GM12878 (cell line): ENCODE measurements around the gene AOPEP. TPM values are rescaled to one million over a fixed set of nuclear protein-coding genes. Genes with fewer than 3 reads are reported as not detected.

Source experiments
- ATAC-seq: fragments of 200-7000 bp; cut with Tn5 transposase; 3 replicates; pipeline ENCODE4 v1.9.1; 2020; ENCODE audit warnings: mild to moderate bottlenecking, moderate library complexity
- BruUV-seq: library from RNA; stranded (reverse); fragments of 400-500 nt; replicated peaks from 2 replicates; lab custom pipeline; 2021; lab: Mats Ljungman, UMichigan
- CTCF ChIA-PET: fragments of 300-600 bp; sonication (Branson Sonifier 250); formaldehyde crosslinking; extraction: SDS; loops from one replicate; lab custom pipeline; 2021; ENCODE audit warnings: inconsistent platforms; lab: Yijun Ruan, JAX
- POLR2A ChIA-PET: fragments of 350-600 bp; formaldehyde crosslinking; extraction: SDS; loops from one replicate; lab custom pipeline; 2021; ENCODE audit warnings: inconsistent platforms; lab: Charles Lee
- RAD21 ChIA-PET: fragments of 300-600 bp; sonication (Branson Sonifier 250); formaldehyde crosslinking; loops from one replicate; lab custom pipeline; 2023; ENCODE audit warnings: antibody characterized with exemption; ENCODE audit not compliant: unreplicated experiment; lab: Charles Lee
- SMC1A ChIA-PET: fragments of 300-600 bp; sonication (Branson Sonifier 250); formaldehyde crosslinking; loops from one replicate; lab custom pipeline; 2023; ENCODE audit not compliant: unreplicated experiment, uncharacterized antibody; lab: Charles Lee
- DNase-seq: peaks from one replicate; pipeline ENCODE4 v3.0.0-alpha.2; 2011; ENCODE audit warnings: low read depth, low spot score
- FAIRE-seq: peaks from 3 replicates; lab custom pipeline; 2011; peaks lifted over from hg19 to GRCh38; lab: Jason Lieb, UNC
- H2AFZ ChIP-seq: 2 replicates; pipeline ENCODE4 v1.6.0; 2011; ENCODE audit warnings: low read depth, low read length, control low read depth; ENCODE audit not compliant: control insufficient read depth
- H3K27ac ChIP-seq: 2 replicates; pipeline ENCODE4 v1.5.1; 2011; ENCODE audit warnings: control low read depth; ENCODE audit not compliant: control insufficient read depth, insufficient read depth
- H3K27me3 ChIP-seq, 2 experiments: replicated peaks in 1 of 2; 2 replicates each; pipeline versions ENCODE4 v1.6.0 to v1.6.1; 2011; ENCODE audit warnings: low read length in 1 of 2; ENCODE audit not compliant: control insufficient read depth in 2 of 2, insufficient read depth in 2 of 2
- H3K36me3 ChIP-seq, 2 experiments: 2 replicates each; pipeline ENCODE4 v1.5.1; 2011; ENCODE audit warnings: low read length in 1 of 2; ENCODE audit not compliant: control insufficient read depth in 2 of 2, insufficient read depth in 2 of 2
- H3K4me1 ChIP-seq: 2 replicates; pipeline ENCODE4 v1.6.1; 2011; ENCODE audit warnings: mild to moderate bottlenecking, low read length, moderate library complexity, mixed read lengths; ENCODE audit not compliant: control insufficient read depth, insufficient read depth
- H3K4me2 ChIP-seq: 2 replicates; pipeline ENCODE4 v1.6.0; 2011; ENCODE audit warnings: control low read depth; ENCODE audit not compliant: control insufficient read depth, insufficient read depth
- H3K4me3 ChIP-seq: fragments of 200-600 bp; sonication (generic); 2 replicates; pipeline ENCODE4 v1.5.1; 2016
- H3K79me2 ChIP-seq: 2 replicates; pipeline ENCODE4 v1.6.0; 2011; ENCODE audit warnings: low read length; ENCODE audit not compliant: control insufficient read depth, insufficient read depth
- H3K9ac ChIP-seq: 2 replicates; pipeline ENCODE4 v1.8.0; 2011; ENCODE audit warnings: low read length, control low read depth, mixed read lengths; ENCODE audit not compliant: control insufficient read depth, insufficient read depth
- H3K9me3 ChIP-seq: replicated peaks from 3 replicates; pipeline ENCODE4 v1.5.1; 2011; ENCODE audit warnings: mild to moderate bottlenecking, low read length; ENCODE audit not compliant: control insufficient read depth, insufficient read depth
- H4K20me1 ChIP-seq: 2 replicates; pipeline ENCODE4 v1.6.0; 2011; ENCODE audit not compliant: control insufficient read depth, insufficient read depth
- CEBPZ ChIP-seq: fragments of 150-350 bp; IDR thresholded peaks from 2 replicates; pipeline ENCODE4 v1.6.1; 2016; ENCODE audit warnings: low read depth, low read length
- GATAD2B ChIP-seq: fragments of 450-650 bp; conservative IDR thresholded peaks from 2 replicates; pipeline ENCODE4 v1.6.1; 2017; ENCODE audit warnings: low read depth, mild to moderate bottlenecking, moderate library complexity
- ZNF622 ChIP-seq: fragments of 450-650 bp; IDR thresholded peaks from 2 replicates; pipeline ENCODE4 v1.6.1; 2017; ENCODE audit warnings: mild to moderate bottlenecking, inconsistent platforms
- WGBS: methylation state at CpG from one replicate; pipeline ENCODE4 v1.1.6; 2016; ENCODE audit warnings: low lambda C conversion rate; ENCODE audit not compliant: insufficient replicate concordance, insufficient coverage; ENCODE audit errors: missing lambda C conversion rate; 5-methylcytosine and 5-hydroxymethylcytosine counted together
- in situ Hi-C: fragments of 300-500 bp; cut with MboI; formaldehyde crosslinking; loops from 9 replicates; pipeline ENCODE4 v1.14.3; 2018; ENCODE audit warnings: mixed read lengths
- intact Hi-C: fragments of 100-400 bp; cut with micrococcal nuclease; formaldehyde crosslinking; loops from one replicate; pipeline ENCODE4 v1.14.2; 2022; ENCODE audit not compliant: unreplicated experiment
- polyA plus RNA-seq, 11 experiments: library from polyadenylated mRNA; depleted of rRNA in 4 of 11; unstranded in 6 of 11; stranded (reverse) in 5 of 11; fragments of >200 nt; fragmentation: Nextera tagmentation in 4 of 11; fragmentation: Illumina TruSeq in 1 of 11; extraction: Ambion mirVana in 4 of 11; extraction: Trizol in 1 of 11; gene quantifications; 1 replicate in 1 of 11; 2 replicates in 10 of 11; pipeline versions ENCODE4 v1.2.1 to v1.2.3, GENCODE V29; 2011 to 2016; ENCODE audit warnings: inconsistent platforms in 2 of 11, missing spikeins in 2 of 11, low read depth in 1 of 11
- total RNA-seq, 4 experiments: library from RNA; depleted of rRNA in 3 of 4; stranded (reverse); fragments of >200 nt in 3 of 4; fragmentation: Illumina TruSeq in 1 of 4; extraction: Trizol in 1 of 4; gene quantifications; 2 replicates each; pipeline versions ENCODE4 v1.2.1 to v1.2.3, GENCODE V29; 2013 to 2021

Gene AOPEP
- total and polyA plus RNA-seq, 10 of the 15 experiments (the other 5 are each of a cell fraction or from before 2014, with no cell fraction given): 2.3 to 16.9 (median 10.1) TPM

DNA sequence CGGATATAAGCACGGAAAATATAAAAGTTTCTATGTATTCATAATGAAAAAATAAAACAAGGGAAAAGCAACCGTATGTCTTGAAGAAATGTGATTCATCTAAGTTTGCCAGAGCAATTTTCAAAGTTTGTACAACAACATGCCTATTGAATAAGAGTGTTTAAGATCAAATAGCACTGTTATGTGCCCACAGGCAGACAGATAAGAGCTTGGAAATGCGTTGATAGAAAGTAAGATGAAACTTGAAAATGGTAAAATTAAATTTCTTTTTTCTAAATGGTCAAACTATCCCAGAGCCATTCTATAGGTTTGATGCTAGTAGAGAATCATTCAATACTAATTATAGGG is 401.7 kb downstream of the AOPEP start:
- no peaks in the 10 kb centered on the region for H3K9me3 ChIP-seq
- intact Hi-C loops: loop anchor here (5.0 kb wide), 1 partner anchor 461 kb away; no protein-coding TSS in a partner anchor
- H3K4me3 ChIP-seq: no peak overlapping the region
- WGBS: 82% methylated on average over 4 of the region's 4 CpGs
- H3K79me2 ChIP-seq: no peaks in the 10 kb centered on the region
- BruUV-seq: no TSS peak
- H3K36me3 ChIP-seq: no peaks in the 10 kb centered on the region
- FAIRE-seq (no peak), ATAC-seq (no peak), DNase-seq (no peak)
- H2AFZ ChIP-seq: no peak overlapping the region
- H3K4me1 ChIP-seq: no peaks in the 10 kb centered on the region
- H3K4me2 ChIP-seq: no peak overlapping the region
- no peak overlapping the region for H3K27ac ChIP-seq
- in situ Hi-C loops: loop anchor here (5.0 kb wide), 1 partner anchor 446 kb away; no protein-coding TSS in a partner anchor
- no peak overlapping the region for H3K9ac ChIP-seq
- ChIA-PET POLR2A (interaction anchor here (1.0 to 1.8 kb wide), 2 partner anchors 12 to 447 kb away, joined by 4 to 5 read pairs; no protein-coding TSS in a partner anchor), CTCF (interaction anchor here (0.6 to 10.6 kb wide), 43 partner anchors 9 to 476 kb away, joined by 3 to 355 read pairs (median 4); partner anchors contain the start of gene AOPEP), RAD21 (interaction anchor here (0.6 to 7.7 kb wide), 18 partner anchors 9 to 574 kb away, joined by 3 to 134 read pairs (median 4); partner anchors contain the start of gene PCAT7), SMC1A (interaction anchor here (0.6 to 6.4 kb wide), 14 partner anchors 10 to 459 kb away, joined by 3 to 143 read pairs (median 6); no protein-coding TSS in a partner anchor)
- no peaks in the 10 kb centered on the region for H3K27me3 ChIP-seq
- TF ChIP-seq GATAD2B (no peak), CEBPZ (no peak), ZNF622 (no peak)
- H4K20me1 ChIP-seq: no peaks in the 10 kb centered on the region
